Embryonic facial prominence (tissue), 1 donor: ENCODE results near the gene RNF182.
"Not testable (repeated sequence)": the region's sequence is repeated elsewhere in the genome, so short reads cannot be mapped to it uniquely, and the experiment has no call there.

Experiments
- DNase-seq: peaks from one replicate; pipeline ENCODE4 v3.0.0-alpha.2; 2016; ENCODE audit errors: extremely low spot score

Gene RNF182

DNA sequence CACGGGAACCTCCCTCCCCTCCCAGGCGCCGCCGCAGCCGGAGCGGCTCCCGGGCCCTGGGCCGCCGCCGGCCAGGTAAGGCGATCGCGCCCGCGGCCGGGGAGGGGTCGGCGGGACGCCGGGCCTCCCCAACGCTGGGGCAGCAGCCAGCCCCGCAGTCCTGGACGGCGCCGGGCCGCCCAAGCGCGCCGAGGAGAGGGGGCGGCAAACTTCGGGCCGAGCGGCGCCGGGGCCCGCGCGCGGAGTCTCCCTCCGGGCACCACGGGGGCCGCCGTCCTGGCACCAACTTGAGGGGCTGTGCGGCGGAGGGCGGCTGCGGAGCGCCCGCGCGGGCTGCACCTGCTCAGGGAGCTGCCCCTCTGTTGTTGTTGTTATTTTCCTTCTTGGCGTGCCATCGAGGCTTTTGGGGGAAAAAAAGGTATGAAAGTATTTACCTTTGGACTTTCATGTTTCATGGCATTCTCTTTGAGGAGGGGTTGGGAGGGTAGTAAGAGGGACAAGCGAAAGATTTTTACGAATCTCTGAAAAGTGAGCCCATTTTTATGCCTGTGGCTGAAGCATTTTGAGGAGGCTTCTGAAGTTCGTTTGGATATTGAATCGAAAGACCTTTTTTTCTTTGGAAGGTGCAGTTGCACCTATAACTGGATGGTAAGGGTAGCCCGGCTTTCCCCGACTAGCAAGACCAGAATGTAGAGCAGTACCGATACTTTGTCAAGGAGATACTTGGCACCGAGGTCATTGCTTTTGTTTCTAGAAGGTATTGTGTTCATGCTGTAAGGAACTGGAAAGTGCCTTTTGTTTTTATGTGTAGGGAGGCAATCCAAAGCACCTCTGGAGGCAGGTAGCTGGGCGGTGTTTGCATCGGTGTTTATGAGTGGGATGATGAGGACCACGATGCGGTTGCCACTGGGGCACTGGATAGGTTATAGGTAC, at the start of gene RNF182:
Gene RNF182 (plus strand): TSS at position 4 of the 933 bp plus-strand sequence. CDS start 52,168 bp downstream, outside the sequence.
- DNase-seq = no peak

GRCh38 chr6:13877051-13877450, 47.7 kb upstream of the RNF182 start:
- no peak for DNase-seq

GRCh38 chr6:13880061-13880663, 44.6 kb upstream of the RNF182 start:
- DNase-seq = not testable (repeated sequence)

DNA sequence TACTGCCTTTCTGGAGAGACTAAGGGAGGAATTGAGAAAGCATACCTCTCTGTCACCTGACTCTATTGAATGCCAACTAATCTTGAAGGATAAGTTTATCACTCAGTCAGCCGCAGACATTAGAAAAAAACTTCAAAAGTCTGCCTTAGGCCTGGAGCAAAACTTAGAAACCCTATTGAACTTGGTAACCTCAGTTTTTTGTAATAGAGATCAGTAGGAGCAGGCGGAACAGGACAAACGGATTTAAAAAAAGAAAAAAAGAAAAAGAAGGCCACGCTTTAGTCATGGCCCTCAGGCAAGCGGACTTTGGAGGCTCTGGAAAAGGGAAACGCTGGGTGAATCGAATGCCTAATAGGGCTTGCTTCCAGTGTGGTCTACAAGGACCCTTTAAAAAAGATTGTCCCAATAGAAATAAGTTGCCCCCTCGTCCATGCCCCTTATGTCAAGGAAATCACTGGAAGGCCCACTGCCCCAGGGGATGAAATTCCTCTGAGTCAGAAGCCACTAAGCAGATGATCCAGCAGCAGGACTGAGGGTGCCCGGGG, 43.1 kb upstream of the RNF182 start:
- DNase-seq = no peak

DNA sequence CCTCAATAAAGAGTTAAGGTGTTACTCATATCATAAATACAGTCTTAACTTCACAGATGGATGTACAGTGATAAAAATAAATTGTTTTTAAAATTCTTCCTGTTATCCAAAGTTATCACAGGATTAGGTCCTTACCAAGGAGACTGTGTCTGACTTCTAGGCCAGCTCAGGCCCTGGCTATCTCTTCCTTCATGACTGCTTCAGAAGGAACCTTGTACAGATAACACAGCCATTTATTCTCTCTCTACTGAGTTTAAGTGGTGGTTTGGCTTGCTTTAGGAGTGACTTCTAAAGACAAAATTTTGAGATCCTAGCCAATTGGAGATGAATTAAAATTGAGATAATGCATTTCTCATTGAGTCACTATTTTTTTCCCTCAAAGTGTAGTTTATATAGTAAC, 40.8 kb upstream of the RNF182 start:
- no peak for DNase-seq

- DNase-seq = no peak
Observed at GRCh38 chr6:13884397-13884796, 40.4 kb upstream of the RNF182 start.

DNA sequence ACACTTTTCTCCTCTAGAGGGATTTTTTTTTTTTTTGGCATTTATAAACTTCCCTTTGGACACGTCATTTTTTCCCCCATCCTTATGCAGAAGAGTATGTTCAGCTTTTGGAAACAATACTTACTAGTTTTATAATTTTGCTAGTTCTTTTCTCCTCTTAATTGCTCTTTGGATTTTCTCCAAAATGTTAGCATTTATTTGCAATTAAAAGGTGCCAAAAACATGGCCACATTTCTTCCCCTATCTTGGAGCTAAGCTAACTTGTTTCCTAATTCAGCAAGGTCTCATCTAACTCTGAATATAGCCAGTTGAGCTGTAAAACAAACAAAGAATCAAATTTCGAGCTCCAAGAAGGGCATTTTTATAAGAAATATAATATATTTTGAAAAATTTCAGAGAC, 39.2 kb upstream of the RNF182 start:
- DNase-seq = no peak

DNA sequence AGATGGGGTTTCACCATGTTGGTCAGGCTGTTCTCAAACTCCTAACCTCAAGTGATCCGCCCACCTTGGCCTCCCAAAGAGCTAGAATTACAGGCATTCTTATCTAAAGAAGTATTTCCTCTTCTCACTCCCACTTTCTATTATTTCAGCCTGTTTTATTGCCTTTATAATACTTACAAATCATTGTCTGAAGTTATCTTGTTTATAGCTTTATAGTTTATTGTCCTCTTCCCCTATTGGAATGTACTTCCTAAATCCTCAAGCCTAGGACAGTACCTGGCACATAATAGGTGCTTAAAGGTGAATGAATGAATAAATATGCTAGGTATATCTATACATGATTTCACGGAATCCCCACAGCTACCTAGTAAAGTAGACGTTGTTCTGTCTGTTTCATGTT, 37.8 kb upstream of the RNF182 start:
- no peak for DNase-seq

DNA sequence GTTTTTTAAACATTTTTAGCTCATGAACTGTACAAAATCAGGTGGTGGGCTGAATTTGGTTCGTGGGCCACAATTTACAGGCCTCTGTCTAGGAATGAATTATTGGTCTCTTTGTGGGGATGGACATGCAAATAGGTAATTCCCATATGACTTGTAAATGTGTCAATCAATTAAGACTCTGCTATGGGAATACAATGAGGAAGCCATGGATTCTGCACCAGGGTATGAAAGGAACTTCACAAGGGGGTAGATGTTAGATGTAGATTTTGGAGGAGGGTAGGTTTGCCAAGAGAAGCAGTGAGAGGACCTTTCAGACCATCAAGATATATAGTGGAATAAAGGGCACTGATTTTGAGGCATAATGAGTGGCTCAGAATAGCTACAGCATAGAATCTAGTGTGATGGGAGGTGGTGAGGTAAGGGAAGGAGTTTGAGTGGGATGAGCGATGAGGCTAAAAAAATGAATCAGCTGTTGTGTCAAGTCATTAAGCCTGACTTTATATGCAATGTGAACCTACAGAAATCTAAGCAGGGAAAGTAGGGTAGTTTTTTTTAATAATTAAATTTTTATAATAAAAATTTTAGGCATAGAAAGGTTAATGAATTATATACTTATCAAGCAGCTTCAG, 32.6 kb upstream of the RNF182 start:
- DNase-seq = no peak

DNA sequence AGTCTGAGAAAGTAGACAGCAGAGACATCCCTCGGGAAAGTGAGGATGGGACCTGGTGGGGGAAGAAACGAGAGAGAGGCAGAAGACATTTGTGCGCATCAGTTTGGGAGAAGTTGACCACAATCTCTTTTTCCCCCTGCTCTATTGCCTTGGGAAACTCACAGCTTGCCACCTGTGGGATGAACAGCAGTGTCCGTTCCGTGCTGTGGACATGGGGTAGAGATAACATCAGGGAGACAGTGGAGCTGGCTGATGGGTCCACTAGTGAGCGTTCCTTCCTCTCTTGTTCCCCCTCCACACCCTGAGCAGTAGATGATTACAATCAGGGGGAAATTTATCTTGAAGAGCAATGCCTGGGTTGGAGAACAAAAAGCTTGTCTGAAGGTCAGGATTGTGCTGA, 21.8 kb upstream of the RNF182 start:
- no peak for DNase-seq

DNA sequence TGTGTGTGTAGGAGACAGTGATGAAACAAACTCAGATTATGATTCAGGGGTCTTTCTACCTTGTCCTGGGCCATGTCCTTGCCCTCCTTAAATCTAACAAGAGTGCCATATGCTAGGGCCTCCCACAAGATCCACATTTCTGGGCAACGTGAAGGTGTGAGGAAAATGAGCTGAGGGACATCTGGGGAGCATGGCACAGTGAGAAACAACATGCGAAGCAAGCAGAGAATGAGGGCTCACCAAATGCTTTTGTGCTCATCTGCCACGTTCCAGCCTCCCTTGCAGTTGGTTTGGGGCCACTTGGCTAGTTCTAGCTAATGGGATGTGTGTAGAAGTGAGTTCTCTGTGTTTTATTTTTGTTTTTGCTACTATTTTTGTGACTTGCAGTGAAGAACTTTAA, 21.4 kb upstream of the RNF182 start:
- DNase-seq = no peak

DNA sequence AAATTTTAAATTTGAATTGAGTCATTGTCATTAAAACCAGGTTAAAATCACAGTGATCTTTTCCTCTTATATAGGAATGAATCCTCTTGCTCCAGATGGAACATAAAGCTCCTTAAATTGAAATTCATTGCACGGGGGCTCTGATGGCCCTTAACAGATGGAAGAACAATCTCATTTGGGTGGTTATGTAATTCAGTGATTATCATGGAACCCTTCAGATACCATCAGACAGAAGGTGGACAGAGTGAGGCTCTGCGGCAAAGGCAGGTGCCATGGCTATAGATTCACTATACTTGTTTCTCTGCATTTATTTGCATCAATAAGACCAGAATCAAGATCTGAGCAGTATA, 17.8 kb upstream of the RNF182 start:
- no peak for DNase-seq

- DNase-seq = no peak
Observed at GRCh38 chr6:13907614-13908215, 17.0 kb upstream of the RNF182 start.

DNA sequence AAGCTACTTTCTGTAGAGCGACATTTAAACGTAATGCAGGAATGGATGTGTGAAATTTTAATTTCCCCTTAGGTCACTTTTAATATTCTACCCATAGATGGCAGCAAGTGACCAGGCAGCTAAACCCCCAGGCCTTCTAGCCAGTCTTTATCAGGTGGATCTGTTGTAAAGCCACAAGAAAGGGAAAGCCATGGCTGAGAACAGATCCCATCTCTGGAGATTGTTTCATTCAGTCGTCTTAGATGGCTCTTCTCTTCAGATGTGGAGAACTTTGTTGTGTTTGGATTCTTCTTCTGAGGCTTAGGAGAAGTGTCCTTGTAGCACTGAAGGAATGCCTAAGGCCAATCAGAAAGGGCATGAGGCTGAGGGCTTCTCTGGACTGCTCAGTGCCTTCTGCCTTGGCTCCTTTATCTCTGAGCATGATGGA, 15.8 kb upstream of the RNF182 start:
- DNase-seq = peak; percentile 48

GRCh38 chr6:13910443-13910842, 14.3 kb upstream of the RNF182 start:
- DNase-seq = no peak

DNA sequence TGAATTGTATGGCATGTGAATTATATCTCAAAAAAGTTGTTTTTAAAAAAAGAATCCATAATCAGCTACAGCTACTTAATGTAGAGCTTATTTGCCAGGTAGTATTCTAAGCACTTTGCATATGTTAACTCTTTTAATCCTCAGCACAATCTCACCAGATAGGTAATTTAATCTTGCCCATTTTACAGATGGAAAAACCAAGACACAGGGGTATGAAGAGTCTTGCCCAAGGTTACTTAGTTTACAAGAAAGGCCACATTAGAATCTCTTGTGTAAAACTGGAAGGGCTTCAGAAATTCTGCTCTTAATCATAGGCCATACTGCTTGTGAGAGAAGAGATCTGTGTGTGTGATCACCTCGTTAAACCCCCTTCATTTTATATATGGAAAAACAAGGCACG, 13.4 kb upstream of the RNF182 start:
- DNase-seq = no peak

GRCh38 chr6:13913226-13914001, 11.3 kb upstream of the RNF182 start:
- no peak for DNase-seq

DNA sequence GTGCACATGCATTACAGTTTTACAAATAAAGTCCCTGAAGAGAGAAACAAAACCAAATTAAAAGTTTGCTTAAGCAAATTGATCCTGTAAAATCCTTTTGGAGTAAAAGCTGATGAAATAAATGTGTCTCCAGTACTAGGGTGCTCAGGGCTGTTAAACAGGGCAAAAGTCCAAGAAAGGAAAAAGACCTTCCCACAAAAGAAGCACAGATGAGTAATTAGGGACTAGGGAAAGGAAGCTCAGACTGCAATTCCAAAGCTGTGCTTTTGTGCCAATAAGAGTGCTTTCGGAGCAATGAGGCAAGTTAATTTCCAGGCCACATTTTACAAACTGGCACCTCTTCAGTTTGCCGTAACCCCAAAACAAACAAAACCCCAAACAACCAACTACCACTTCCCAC, 10.4 kb upstream of the RNF182 start:
- no peak for DNase-seq

DNA sequence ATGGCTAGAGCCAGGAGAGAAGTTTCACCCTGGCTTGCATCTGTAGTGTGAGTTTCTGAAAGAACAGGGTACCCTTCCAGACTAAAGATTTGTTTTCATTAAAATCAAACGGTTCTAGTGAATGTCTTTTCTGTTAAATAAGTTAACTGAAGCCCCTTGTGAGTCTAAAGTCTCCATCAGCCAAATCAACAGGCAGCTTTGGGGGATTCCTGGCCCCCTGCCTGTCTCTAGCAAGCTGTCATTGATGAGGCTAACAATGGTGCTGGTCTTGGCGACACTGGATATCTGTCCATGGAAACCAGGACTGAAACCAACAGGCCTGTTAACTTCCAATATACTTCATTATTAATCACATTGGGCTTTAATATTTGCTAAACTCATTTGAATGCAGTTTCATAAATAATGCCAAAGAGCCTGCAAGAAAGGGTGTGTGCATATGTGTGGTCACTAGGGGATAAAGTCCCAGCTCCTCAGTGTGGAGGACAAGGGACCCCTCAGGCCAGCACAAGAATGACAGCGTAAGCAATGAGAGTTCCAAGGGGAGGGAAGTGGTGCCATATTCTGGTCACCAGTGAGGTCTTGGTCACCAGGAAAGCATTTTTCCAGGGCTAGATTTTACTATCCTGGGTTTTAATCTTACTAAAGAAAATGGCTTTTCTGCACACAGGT, 9.1 kb upstream of the RNF182 start:
- no peak for DNase-seq

- DNase-seq = no peak
Observed at GRCh38 chr6:13916230-13916944, 8.4 kb upstream of the RNF182 start.
